GM18507 (cell line): ENCODE data around the gene PGAP6.
"Not testable (repeated sequence)": the region's sequence is repeated elsewhere in the genome, so short reads cannot be mapped to it uniquely, and the experiment has no call there.

Source experiments
- DNase-seq: peaks from one replicate; pipeline ENCODE4 v3.0.0; 2011; ENCODE audit warnings: low read depth; ENCODE audit not compliant: insufficient read length; ENCODE audit errors: extremely low spot score
- FAIRE-seq: peaks from 2 replicates; lab custom pipeline; 2011; peaks lifted over from hg19 to GRCh38; lab: Jason Lieb, UNC

PGAP6 gene

DNA sequence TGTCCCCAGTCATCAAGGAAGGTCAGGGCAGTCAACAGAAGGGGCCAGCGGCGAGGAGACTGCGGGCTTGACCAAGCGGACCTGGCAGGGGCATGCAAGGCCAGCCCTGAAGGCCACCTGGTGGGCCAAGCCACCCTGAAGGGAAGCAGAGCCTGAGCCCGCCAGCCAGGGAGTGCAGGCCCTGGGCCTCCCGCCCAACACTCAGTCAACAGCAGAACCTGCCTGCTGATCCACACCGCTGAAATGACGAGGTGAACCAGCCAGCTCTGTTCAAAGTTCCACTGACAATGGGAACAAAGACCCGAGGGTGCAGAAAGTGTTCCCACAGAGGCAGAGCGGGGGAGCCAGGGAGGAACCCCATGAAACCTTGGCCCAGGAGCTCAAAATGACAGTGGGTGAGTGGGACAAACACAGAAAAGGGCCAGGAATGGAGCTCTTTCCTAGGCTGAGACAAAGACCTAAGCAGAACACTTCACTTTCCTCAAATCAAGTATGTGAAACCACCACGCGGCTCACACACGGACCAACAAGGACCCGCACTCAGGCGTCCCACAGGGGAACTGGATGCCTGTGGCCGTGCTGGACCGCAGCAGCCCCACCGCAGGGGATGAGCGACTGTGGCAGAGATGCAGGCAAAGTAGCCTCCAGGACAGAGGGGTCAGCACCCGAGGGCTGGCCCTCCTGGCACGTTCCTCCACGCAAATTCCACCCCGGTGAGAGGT is 41.2 kb downstream of the PGAP6 start:
- FAIRE-seq (no peak), DNase-seq (no peak)

DNA sequence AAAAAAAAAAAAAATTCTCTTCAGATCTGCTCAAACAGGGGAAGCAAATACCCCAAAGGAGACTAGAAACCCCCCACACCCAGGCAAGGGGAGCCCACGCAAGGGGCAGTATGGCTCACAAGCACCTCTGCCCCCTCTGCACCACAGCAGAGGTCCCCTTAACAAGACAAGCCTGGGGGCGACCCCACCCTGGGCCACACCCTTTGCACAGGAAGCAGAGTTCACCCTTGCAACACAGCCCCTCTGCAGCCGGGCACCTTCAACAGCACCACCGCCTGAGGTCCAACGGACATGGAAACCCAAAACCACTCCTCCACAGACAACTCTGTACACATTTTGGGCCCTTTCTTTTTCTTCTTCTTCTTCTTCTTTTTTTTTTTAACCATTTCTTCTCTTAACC is 42.1 kb downstream of the PGAP6 start:
- DNase-seq (no peak), FAIRE-seq (no peak)

DNA sequence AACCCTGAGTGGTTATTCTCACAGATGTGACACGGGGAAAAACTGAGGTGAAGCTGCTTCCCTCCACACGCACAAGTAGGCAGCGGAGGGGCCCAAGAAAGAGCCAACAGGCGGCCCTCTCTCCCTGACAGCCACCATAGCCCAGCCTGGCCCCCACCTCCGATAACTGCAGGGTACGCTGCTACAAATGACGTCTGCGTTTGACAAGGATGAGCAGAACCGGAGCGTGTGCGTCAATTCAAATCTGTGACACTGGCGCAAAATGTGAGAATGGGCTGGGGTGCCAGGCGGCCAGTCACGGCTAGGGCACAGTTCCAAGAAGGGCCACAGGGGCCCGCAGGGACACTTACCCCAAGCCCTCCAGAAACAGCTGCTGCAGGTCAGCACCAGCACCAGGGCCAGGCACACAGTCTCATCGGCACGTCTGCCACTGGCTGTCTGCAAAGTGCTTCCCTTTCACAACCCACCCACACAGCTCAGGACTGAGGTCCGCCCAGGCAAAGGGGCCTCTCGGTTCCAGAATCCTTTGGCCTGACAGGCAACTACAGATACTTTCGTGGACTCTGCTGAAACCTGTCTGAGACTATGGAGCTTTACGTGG is 43.7 kb downstream of the PGAP6 start:
- DNase-seq (no peak), FAIRE-seq (no peak)

DNA sequence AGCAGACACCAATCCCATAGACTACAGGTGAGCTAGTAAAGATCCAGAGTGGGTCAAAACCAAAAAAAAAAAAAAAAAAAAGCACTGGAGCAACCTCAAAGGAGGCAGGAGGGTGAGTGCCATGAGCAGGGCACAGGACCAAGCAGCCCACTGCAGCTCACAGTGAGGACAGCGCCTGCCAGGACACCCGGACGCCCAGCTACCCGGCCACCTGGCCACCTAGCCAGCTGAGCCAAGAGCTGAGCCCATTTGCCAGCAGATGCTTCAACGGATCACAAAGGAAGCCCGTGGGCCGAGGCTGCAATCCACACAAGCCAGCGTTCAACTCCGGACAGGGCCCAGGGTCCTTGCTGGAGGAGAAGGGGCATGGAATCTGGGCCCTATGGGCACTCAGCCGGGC is 44.3 kb downstream of the PGAP6 start:
- DNase-seq: no peak

DNA sequence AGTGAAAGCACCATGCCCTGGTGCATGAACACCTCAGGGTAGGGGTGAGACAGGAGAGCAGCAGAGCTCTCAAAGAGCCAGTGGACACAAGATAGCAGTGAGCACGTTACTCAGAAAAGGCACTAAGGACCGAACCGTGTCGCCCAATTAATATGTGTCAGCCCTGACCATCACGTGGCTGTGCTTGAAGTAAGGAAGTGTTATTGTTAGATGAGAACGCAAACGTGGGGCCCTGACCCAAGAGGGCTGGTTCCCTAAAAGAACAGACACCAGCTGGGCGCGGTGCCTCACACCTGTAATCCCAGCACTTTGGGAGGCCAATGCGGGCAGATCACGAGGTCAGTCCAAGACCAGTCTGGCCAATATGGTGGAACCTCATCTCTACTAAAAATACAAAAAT is 45.5 kb downstream of the PGAP6 start:
- no peak for FAIRE-seq
- no peak for DNase-seq

More for the DNA sequence above, 44.3 kb downstream of the PGAP6 start:
- no peak for FAIRE-seq

DNA sequence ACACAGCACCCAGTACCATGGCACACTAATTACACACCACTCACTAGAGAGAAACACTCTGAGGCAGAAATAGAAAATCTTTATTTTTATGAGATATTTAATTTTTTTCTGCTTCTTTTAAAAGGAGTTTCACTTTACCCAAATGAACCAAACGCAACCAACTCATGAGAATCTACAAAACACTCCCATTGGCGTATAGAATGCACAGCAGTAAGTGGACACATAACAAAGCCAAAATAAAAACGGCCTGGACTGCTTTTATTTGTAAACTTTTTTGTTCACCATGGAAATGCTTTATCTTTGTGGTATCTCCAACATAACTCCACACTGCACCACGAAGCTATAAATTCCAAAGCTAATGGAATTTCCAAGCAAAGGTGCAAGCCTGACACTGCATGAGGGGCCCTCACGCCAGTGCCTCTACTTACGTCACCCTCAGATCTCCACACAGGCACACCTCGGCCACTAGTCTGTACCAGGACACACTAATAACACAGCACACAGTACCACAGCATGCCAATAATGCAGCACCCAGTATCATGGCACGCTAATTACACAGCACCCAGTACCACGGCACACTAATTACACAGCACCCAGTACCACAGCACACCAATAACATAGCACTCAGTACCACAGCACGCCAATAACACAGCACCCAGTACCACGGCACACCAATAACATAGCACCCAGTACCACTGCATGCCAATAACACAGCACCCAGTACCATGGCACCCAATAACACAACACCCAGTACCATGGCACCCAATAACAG is 46.7 kb downstream of the PGAP6 start:
- not testable (repeated sequence) for DNase-seq

DNA sequence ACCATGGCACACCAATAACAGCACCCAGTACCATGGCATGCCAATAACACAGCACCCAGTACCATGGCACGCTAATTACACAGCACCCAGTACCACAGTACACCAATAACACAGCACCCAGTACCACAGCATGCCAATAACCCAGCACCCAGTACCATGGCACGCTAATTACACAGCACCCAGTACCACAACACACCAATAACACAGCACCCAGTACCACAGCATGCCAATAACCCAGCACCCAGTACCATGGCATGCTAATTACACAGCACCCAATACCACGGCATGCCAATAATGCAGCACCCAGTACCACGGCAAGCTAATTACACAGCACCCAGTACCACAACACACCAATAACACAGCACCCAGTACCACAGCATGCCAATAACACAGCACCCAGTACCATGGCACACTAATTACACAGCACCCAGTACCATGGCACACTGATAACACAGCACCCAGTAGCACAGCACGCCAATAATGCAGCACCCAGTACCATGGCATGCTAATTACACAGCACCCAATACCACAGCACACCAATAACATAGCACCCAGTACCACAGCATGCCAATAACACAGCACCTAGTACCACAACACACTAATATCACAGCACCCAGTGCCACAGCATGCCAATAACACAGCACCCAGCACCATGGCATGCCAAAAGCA is 47.5 kb downstream of the PGAP6 start:
- not testable (repeated sequence) for DNase-seq, FAIRE-seq

More for the DNA sequence above, 46.7 kb downstream of the PGAP6 start:
- not testable (repeated sequence) for FAIRE-seq

DNA sequence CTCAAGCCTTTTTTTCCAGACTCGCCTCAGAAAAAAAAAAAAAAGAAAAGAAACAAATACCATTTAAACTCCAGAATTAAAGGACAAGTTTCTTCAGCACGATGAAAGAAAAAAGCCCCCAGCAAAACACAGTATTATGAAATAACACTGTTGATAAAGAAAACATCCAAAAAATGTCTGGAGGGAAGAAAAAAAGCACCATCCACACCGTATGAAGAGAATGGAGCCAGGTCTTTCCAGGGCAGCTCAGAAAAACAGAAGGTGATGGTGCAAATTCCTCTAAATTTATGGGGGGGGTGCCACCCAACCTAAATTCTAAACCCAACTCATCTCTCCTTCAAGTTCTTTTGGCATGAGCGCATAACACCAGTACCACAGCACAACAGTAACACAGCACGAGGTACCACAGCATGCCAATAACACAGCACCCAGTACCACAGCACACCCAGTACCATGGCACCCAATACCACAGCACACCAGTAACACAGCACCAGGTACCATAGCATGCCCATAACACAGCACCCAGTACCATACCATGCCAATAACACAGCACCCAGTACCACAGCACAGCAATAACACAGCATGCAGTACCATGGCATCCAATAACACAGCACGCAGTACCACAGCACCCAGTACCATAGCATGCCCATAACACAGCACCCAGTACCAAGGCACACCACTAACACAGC is 48.2 kb downstream of the PGAP6 start:
- FAIRE-seq: no peak
- no peak for DNase-seq

DNA sequence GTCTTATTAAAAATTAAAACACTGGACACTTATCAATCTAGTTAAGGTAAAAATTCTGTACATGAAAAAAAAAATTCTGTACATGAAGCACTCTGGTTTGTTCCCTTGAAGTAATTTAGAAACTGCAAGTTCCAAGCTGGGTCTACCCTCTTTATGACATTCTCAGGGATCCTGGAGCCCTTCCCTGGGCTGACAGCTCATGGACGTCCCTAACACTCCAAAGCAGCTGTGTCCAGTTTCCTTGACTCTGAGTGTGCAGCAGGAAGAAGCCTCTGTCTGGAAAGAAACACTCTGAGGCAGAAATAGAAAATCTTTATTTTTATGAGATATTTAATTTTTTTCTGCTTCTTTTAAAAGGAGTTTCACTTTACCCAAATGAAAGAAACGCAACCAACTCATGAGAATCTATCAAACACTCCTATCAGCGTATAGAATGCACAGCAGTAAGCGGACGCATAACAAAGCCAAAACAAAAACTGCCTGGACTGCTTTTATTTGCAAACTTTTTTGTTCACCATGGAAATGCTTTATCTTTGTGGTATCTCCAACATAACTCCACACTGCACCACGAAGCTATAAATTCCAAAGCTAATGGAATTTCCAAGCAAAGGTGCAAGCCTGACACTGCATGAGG is 50.5 kb downstream of the PGAP6 start:
- DNase-seq, FAIRE-seq: not testable (repeated sequence)

DNA sequence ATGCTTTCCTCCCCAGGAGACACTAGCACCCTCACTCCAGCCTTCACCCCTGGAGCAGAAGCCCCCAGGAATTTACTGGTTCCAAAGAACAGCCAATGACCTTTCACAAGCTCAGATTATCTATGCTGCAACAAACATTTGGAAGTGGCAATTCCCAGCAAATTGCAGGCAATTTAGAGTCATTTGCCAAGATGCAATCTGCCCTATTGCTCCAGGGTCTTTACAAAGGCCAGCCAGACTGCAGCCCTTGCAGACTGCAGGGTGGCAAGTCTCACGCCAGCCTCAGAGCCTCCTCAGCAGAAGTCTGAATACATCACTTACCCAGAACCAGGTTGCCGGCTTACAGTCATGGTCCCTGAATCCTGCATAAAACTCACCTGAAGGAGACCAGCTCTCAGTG is 51.0 kb downstream of the PGAP6 start:
- no peak for DNase-seq
- no peak for FAIRE-seq

DNA sequence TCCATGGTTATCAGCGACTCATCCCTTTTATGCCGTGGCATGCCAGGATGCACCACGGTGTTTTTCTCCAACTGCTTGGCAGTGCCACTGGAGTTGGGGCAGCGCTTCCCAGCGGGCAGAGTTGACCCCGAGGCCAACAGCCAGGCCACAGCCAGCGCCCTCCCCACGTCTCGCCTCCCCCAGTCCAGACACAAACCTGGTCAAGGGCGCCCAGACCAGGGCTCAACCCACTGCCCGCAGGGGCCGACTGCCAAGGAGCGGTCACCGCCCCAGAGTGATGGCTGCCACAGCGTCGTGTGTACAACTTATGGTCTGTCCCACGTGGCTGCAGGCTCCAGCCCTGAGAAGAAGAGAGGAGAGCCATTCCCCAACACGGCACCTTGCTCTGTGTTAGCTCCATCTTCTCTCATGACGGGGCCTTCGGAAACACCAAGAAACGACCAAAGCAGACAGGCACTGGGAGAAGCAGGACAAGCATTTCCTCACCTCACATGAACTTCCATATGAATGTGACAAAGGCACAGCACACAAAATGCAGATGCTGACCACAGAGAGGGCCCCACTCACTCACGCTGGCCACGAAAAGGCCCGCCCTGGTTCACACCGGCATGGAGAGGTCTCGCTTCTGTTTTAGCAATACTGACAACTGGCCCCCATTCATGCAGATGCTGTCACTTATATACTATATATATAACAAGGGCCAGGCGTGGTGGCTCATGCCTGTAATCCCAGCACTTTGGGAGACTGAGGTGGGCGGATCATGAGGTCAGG is 56.2 kb downstream of the PGAP6 start:
- FAIRE-seq (no peak), DNase-seq (no peak)

DNA sequence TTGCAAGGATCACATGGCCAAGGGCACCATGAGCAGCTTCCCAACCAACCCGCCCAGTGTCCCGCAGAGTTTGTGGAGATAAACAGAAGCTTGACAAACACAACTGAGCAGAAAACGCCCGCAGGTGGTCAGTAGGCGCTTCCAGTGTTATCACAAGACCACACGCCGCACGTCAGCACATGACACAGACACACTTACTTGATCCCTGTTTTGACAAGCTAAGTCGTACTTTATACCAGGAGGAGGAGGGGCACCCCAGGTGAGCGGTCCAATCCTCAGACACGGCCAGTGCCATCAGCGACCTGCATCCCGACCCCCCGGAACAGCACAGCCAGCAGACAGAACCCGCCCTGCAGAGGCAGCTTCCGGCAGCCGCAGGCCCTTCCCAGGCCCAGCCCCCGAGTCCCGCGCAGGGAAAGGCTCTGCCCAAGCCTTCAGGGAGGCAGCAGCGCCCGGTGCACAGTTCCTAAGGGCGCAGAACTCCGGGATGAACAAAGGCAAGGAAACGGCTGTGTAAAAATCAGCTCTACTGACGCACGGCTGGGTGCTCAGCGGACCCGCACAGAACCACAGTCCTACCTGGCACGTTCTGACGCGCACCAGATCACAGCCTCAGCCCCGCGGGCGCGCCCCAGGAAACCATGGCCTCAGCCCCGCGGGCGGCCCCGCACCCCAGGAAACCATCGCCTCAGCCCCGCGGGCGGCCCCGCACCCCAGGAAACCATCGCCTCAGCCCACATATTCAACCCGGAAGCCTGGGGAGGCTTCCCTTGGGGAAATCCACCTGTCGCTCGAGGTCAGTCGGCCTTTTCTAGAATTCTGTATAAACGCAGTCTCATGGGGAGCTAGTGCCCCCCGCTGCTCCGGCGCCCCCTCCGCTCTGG is 57.1 kb downstream of the PGAP6 start:
- peak; percentile 77 for FAIRE-seq

DNA sequence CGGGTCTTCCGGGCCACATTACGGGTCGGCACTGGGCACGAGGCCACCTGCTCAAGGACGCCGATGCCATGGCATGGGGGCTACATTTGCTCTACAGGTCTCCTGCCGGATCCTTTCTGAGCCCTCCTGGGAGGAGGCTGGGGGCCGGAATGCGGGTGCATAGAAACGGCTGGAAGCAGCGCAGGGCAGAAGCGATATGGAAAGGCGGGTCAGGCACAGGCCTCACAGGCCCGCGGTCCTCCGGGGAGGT is 57.7 kb downstream of the PGAP6 start:
- no peak for FAIRE-seq

More for the DNA sequence above, 57.1 kb downstream of the PGAP6 start:
- DNase-seq: no peak

DNA sequence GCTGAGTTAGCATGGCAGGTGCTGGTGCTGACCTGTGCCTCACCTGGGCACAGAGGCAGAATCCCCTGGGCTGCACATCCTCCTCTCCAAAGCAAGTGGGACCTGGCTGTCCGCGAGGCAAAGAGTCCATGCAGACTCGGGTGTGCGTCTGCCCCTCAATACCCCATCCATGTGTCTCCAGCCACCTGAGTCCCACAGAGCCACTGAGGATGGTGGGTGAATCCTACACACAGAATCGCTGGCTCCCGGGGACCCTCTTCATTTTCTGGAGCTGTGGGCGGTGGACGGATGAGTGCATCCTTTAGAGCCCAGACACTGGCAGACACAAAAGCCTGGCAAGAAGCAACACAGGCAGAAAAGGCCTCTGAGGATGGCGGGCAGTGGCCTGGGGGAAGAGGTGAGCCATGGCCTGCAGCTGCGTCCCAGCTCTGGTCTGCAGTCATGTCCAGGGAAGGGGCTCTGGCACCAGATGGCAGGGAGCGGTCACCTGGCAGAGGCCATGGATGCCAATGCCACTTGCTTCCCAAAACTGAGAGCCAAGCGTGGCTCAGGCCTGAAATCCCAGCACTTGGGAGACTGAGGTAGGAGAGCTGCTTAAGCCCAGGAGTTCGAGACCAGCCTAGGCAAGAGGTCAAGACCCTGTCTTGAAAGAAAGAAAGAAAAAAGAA is 59.2 kb downstream of the PGAP6 start:
- DNase-seq: no peak
- FAIRE-seq: no peak

More for the DNA sequence above, 57.7 kb downstream of the PGAP6 start:
- DNase-seq: no peak

DNA sequence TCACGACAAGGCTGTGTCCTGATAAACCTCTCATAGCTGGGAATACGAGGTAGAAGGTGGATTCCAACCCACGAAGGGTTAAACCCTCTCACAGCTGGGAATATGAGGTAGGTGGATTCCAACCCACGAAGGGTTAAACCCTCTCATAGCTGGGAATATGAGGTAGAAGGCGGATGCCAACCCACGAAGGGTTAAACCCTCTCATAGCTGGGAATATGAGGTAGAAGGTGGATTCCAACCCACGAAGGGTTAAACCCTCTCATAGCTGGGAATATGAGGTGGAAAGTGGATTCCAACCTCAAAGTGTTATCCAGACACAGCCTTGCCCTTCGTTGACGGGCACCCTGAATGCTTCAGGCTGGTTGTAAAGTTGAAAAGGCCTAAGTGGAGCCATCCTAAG is 60.2 kb downstream of the PGAP6 start:
- FAIRE-seq: no peak
- DNase-seq: no peak
